HG03103 (cell line): Measurements from ENCODE around the gene RDX.
A peak's percentile ranks its signal among the peaks of the same experiment; 100 is the strongest.
"Not testable (repeated sequence)": the region's sequence is repeated elsewhere in the genome, so short reads cannot be mapped to it uniquely, and the experiment has no call there.

Experiments
- ATAC-seq: cut with Tn5 transposase; IDR thresholded peaks from one replicate; pipeline ENCODE4 v1.9.1; 2021; ENCODE audit warnings: low read depth; ENCODE audit not compliant: unreplicated experiment

RDX gene

GRCh38 chr11:110208678-110209312 is 87.6 kb downstream of the RDX start:
- not testable (repeated sequence) for ATAC-seq

GRCh38 chr11:110207123-110207522 is 89.3 kb downstream of the RDX start:
- ATAC-seq: no peak

- no peak for ATAC-seq
Measured at GRCh38 chr11:110200836-110201235, 95.6 kb downstream of the RDX start.

- no peak for ATAC-seq
Measured at GRCh38 chr11:110200241-110200640, 96.2 kb downstream of the RDX start.

- ATAC-seq: no peak
Measured at GRCh38 chr11:110199184-110199981, 97.0 kb downstream of the RDX start.

GRCh38 chr11:110198031-110198729 is 98.2 kb downstream of the RDX start:
- no peak for ATAC-seq

GRCh38 chr11:110196884-110197420 is 99.5 kb downstream of the RDX start:
- ATAC-seq: no peak

GRCh38 chr11:110196241-110196754 is 100.1 kb downstream of the RDX start:
- no peak for ATAC-seq

GRCh38 chr11:110194211-110194766 is 102.1 kb downstream of the RDX start:
- ATAC-seq: not testable (repeated sequence)

- ATAC-seq: peak; percentile 82
Measured at GRCh38 chr11:110192604-110193282, 103.7 kb downstream of the RDX start.

GRCh38 chr11:110190885-110191284 is 105.5 kb downstream of the RDX start:
- no peak for ATAC-seq

- ATAC-seq: no peak
Measured at GRCh38 chr11:110187731-110188130, 108.7 kb downstream of the RDX start.

- no peak for ATAC-seq
Measured at GRCh38 chr11:110186867-110187266, 109.5 kb downstream of the RDX start.

- ATAC-seq: no peak
Measured at GRCh38 chr11:110186456-110186855, 110.0 kb downstream of the RDX start.

GRCh38 chr11:110185599-110185998 is 110.8 kb downstream of the RDX start:
- ATAC-seq: no peak

GRCh38 chr11:110185121-110185591 is 111.3 kb downstream of the RDX start:
- ATAC-seq: no peak

- ATAC-seq: no peak
Measured at GRCh38 chr11:110184456-110184855, 112.0 kb downstream of the RDX start.

GRCh38 chr11:110182886-110183285 is 113.5 kb downstream of the RDX start:
- ATAC-seq: no peak

- ATAC-seq: no peak
Measured at GRCh38 chr11:110179064-110179463, 117.3 kb downstream of the RDX start.

- ATAC-seq: no peak
Measured at GRCh38 chr11:110177086-110177456, 119.3 kb downstream of the RDX start.
